Duodenal mucosa (tissue), 2 donors: ENCODE measurements around the gene METTL24.
"Not testable (repeated sequence)": the region's sequence is repeated elsewhere in the genome, so short reads cannot be mapped to it uniquely, and the experiment has no call there.

Experiments
- H3K27ac ChIP-seq: one replicate; pipeline ENCODE4 v1.7.0; 2013; ENCODE audit warnings: low read depth, low read length
- H3K27me3 ChIP-seq, 2 donors: one replicate each; pipeline ENCODE4 v1.7.0; 2013; ENCODE audit warnings: low read length in 2 of 2, control low read depth in 1 of 2; ENCODE audit not compliant: insufficient read depth in 2 of 2, control insufficient read depth in 1 of 2
- H3K36me3 ChIP-seq, 2 donors: one replicate each; pipeline ENCODE4 v1.7.0; 2013; ENCODE audit warnings: low read length in 2 of 2, control low read depth in 1 of 2; ENCODE audit not compliant: insufficient read depth in 2 of 2, control insufficient read depth in 1 of 2
- H3K4me1 ChIP-seq, 2 donors: one replicate each; pipeline ENCODE4 v1.7.0; 2013; ENCODE audit warnings: low read length in 2 of 2, control low read depth in 1 of 2; ENCODE audit not compliant: insufficient read depth in 2 of 2, control insufficient read depth in 1 of 2
- H3K4me3 ChIP-seq, 2 donors: one replicate each; pipeline ENCODE4 v1.7.0; 2013; ENCODE audit warnings: low read length in 2 of 2, low read depth in 1 of 2
- H3K9ac ChIP-seq, 2 donors: one replicate each; pipeline ENCODE4 v1.7.0; 2013; ENCODE audit warnings: low read length in 2 of 2, low read depth in 1 of 2
- H3K9me3 ChIP-seq, 2 donors: one replicate each; pipeline ENCODE4 v1.7.0; 2013; ENCODE audit warnings: low read length in 2 of 2, control low read depth in 1 of 2; ENCODE audit not compliant: control insufficient read depth in 1 of 2

Gene METTL24

GRCh38 chr6:110319843-110320242 lies 38.3 kb downstream of the METTL24 start:
- Histone ChIP-seq H3K36me3 (no peaks in the 10 kb centered on the region), H3K27me3 (no peaks in the 10 kb centered on the region), H3K9me3 (no peaks in the 10 kb centered on the region), H3K4me1 (peaks cover 5% of the 10 kb centered on the region in 2 donors), H3K4me3 (no peak overlapping the region), H3K27ac (no peak overlapping the region), H3K9ac (no peak overlapping the region)

GRCh38 chr6:110319381-110319780 lies 38.8 kb downstream of the METTL24 start:
- Histone ChIP-seq H3K9ac (no peak overlapping the region), H3K27me3 (no peaks in the 10 kb centered on the region), H3K4me1 (peaks cover 5% of the 10 kb centered on the region in 2 donors), H3K27ac (no peak overlapping the region), H3K4me3 (no peak overlapping the region), H3K36me3 (no peaks in the 10 kb centered on the region), H3K9me3 (no peaks in the 10 kb centered on the region)

- no peaks in the 10 kb centered on the region for H3K9me3 ChIP-seq
- peaks cover 3 to 5% of the 10 kb centered on the region in 2 donors for H3K4me1 ChIP-seq
- no peak overlapping the region for H3K4me3 ChIP-seq
- H3K9ac ChIP-seq, result no peak overlapping the region
- H3K36me3 ChIP-seq, result no peaks in the 10 kb centered on the region
- no peak overlapping the region for H3K27ac ChIP-seq
- no peaks in the 10 kb centered on the region for H3K27me3 ChIP-seq
Measured at GRCh38 chr6:110318971-110319370, 39.2 kb downstream of the METTL24 start.

DNA sequence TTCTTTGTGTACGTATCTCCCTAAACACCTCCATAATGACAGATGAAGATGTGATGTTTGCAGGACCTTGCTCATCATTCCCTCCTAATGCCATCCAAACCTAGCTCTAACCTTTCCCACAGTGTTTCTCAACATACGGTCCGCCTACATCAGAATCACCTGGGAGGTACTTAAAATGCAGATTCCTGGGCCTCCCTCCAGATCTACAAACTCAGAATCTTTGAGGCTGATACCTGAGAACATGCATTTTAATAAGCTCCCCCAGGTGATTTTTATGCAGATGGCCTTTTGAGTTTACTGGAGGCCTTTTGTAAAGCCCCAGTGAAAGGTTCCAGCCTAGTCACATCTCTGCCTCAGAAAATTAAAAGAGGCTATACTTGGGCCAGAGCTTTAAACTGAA lies 40.5 kb downstream of the METTL24 start:
- peaks cover 0 to 5% of the 10 kb centered on the region in 2 donors for H3K4me1 ChIP-seq
- H3K9ac ChIP-seq, result no peak overlapping the region
- H3K27me3 ChIP-seq, result no peaks in the 10 kb centered on the region
- H3K27ac ChIP-seq, result no peak overlapping the region
- no peaks in the 10 kb centered on the region for H3K36me3 ChIP-seq
- no peak overlapping the region for H3K4me3 ChIP-seq
- no peaks in the 10 kb centered on the region for H3K9me3 ChIP-seq

DNA sequence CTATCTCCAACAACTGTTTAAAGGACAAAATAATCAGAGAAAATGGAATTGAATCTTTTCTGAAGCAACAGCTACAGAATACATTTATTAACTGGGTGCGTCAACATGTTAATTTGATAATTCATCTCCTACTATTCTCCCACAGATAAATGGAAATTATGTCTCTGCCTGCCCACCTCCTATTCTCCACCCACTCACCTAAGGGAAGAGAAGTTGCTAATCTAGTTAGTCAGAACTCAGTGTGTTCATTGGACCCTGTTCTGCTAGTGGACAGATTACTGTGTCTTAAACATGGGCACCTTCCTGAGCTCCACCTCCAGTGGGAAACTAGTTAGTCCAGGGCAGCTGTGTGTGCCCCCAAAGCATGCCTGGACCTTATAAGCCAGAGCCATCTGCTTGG lies 41.0 kb downstream of the METTL24 start:
- Histone ChIP-seq H3K9ac (no peak overlapping the region), H3K36me3 (no peaks in the 10 kb centered on the region), H3K27ac (no peak overlapping the region), H3K4me3 (no peak overlapping the region), H3K27me3 (no peaks in the 10 kb centered on the region), H3K9me3 (no peaks in the 10 kb centered on the region), H3K4me1 (peaks cover 0 to 5% of the 10 kb centered on the region in 2 donors)

DNA sequence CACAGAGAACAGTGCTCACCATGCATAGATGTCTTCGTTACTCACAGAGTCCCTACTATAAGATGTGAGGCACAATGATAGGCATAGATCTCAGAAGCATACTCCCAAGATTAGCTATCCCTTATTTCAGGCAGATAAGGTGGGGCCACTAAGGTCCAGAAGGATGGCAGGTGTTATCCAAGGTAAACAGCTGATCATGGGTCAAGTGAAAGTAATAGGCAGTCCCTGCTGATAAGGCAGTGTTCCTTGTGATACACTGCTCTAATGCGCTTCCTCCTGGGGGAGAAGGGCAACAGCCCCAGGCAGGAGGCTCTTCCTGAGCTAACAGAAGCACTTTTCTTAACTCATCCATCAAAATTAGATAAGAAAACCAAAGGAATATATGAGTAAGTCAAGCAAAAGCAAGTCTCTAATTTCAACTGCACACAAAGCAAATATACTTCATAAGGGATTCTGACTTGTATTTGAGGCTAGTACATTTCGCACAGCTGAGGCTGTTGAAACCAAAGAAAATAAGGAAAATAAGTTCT lies 42.2 kb downstream of the METTL24 start:
- Histone ChIP-seq H3K36me3 (no peaks in the 10 kb centered on the region), H3K27ac (no peak overlapping the region), H3K4me3 (no peak overlapping the region)

GRCh38 chr6:110315207-110315868 lies 42.8 kb downstream of the METTL24 start:
- Histone ChIP-seq H3K9ac (no peak overlapping the region), H3K36me3 (no peaks in the 10 kb centered on the region), H3K9me3 (no peaks in the 10 kb centered on the region), H3K27ac (no peak overlapping the region), H3K4me3 (no peak overlapping the region), H3K27me3 (no peaks in the 10 kb centered on the region), H3K4me1 (peaks cover 0 to 5% of the 10 kb centered on the region in 2 donors)

More for the DNA sequence above, 42.2 kb downstream of the METTL24 start:
- H3K9me3 ChIP-seq, result no peaks in the 10 kb centered on the region
- peaks cover 0 to 5% of the 10 kb centered on the region in 2 donors for H3K4me1 ChIP-seq
- no peak overlapping the region for H3K9ac ChIP-seq
- H3K27me3 ChIP-seq, result no peaks in the 10 kb centered on the region

- Histone ChIP-seq H3K9ac (no peak overlapping the region), H3K27ac (no peak overlapping the region), H3K4me1 (peaks cover 0 to 5% of the 10 kb centered on the region in 2 donors), H3K36me3 (no peaks in the 10 kb centered on the region), H3K4me3 (no peak overlapping the region), H3K9me3 (no peaks in the 10 kb centered on the region), H3K27me3 (no peaks in the 10 kb centered on the region)
Measured at GRCh38 chr6:110310861-110311446, 47.2 kb downstream of the METTL24 start.

GRCh38 chr6:110309432-110309831 lies 48.7 kb downstream of the METTL24 start:
- not testable (repeated sequence) for H3K36me3 ChIP-seq, H3K9me3 ChIP-seq, H3K4me3 ChIP-seq

GRCh38 chr6:110307368-110307767 lies 50.8 kb downstream of the METTL24 start:
- H3K4me3 ChIP-seq, result no peak overlapping the region
- H3K9ac ChIP-seq, result no peak overlapping the region
- H3K4me1 ChIP-seq, result no peaks in the 10 kb centered on the region
- no peak overlapping the region for H3K27ac ChIP-seq
- H3K27me3 ChIP-seq, result no peaks in the 10 kb centered on the region
- H3K9me3 ChIP-seq, result no peaks in the 10 kb centered on the region
- no peaks in the 10 kb centered on the region for H3K36me3 ChIP-seq

More at GRCh38 chr6:110309432-110309831, 48.7 kb downstream of the METTL24 start:
- H3K4me1 ChIP-seq, H3K27me3 ChIP-seq, H3K9ac ChIP-seq, H3K27ac ChIP-seq: not testable (repeated sequence)
